ENCODE results near the gene TACC3. TPM values are rescaled to one million over a fixed set of nuclear protein-coding genes. Genes with fewer than 3 reads are reported as not detected.

Gene TACC3
- total RNA-seq, 2 donors from 2014 or later, result 20.6 to 99.7 TPM

DNA sequence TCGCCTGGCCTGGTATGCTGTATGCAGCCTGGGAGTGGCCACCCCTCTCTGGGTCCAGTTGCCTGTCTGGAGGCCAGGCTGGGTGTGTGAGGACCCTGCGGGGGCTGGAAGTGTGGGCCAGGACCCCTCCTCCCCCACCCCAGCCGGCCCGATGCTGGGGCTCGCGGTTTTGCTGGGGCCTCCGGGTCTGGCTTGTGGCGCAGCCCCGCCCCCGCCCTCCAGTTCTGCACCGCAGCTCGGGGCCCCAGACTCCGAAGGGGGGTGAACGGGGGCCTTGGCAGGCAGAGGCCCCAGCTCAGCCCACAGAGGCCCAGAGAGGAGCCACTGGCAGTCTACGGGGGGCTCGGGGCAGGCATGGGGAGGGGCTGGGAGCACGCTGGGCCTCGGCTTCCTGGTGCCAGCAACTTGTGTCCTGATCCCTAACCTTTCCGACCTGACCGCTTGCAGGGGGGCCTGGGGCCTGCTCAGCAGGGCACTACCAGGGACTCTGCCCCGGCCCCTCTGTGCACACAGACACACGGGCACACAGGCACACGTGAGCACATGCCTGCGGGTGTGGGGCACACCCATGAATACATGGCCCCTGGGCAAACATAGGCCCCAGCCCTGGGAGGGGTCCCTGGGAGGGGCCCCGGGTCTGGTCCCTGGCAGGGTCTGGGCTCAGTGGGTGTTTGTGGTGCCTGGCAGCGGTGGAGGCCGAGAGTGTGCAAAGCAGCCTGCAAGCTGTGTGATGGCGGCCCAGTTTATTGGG, 50.4 kb downstream of the TACC3 start:
- Histone ChIP-seq H3K9ac (ENCODE audit: low read depth in 2 of 2, low read length in 2 of 2) (no peak overlapping the region), H3K27ac (no peak overlapping the region), H3K36me3 (no peaks in the 10 kb centered on the region), H3K4me3 (no peak overlapping the region), H3K27me3 (peaks cover 26% of the 10 kb centered on the region), H3K9me3 (no peaks in the 10 kb centered on the region), H3K4me1 (no peaks in the 10 kb centered on the region)
- DNase-seq, result no peak
- intact Hi-C loops (cut with DNase I), result no loop called here
- no peak for TF ChIP-seq CTCF (IDR thresholded peaks at IDR 0.05)

DNA sequence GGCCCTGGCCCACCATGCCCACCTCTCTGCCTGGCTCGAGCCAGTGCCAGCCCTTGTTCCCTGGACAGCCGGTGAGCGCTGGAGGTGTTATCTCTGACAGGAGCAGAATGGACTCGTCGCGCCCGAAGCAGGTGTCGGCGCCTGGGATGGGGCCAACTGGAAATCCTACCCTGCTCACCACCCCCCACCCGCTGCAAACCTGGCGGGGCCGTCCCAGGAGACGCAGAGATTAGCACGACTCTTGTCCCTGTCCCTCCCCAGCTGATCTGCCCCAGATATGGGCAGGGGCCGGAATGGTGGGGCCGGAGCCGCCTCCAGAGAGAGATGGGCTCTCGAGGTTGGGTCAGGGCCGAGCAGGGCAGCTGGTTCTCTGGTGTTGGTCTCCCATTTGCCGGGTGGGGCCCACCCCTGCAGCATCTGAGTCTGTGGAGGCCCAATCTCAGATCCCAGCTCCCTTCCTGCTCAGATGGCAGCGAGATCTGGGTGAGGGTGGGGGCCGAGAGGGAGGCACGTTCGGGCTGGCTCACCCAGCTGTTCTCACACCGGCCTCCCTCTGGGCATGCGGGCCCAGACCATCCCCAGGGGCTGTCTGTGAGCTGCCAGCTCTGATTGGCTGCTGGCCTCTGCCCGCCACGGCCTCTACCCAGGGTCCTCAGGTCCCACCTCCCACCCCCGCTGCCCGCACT, 51.7 kb downstream of the TACC3 start:
- no peak for DNase-seq
- H3K4me1 ChIP-seq, result no peaks in the 10 kb centered on the region
- H3K27ac ChIP-seq, result no peak overlapping the region
- H3K27me3 ChIP-seq, result peaks cover 20% of the 10 kb centered on the region
- no peak overlapping the region for H3K4me3 ChIP-seq
- no peak overlapping the region for H3K9ac ChIP-seq (ENCODE audit: low read depth in 2 of 2, low read length in 2 of 2)
- H3K36me3 ChIP-seq, result no peaks in the 10 kb centered on the region
- intact Hi-C loops (cut with DNase I), result no loop called here
- no peaks in the 10 kb centered on the region for H3K9me3 ChIP-seq
- no peak for TF ChIP-seq CTCF (IDR thresholded peaks at IDR 0.05)

DNA sequence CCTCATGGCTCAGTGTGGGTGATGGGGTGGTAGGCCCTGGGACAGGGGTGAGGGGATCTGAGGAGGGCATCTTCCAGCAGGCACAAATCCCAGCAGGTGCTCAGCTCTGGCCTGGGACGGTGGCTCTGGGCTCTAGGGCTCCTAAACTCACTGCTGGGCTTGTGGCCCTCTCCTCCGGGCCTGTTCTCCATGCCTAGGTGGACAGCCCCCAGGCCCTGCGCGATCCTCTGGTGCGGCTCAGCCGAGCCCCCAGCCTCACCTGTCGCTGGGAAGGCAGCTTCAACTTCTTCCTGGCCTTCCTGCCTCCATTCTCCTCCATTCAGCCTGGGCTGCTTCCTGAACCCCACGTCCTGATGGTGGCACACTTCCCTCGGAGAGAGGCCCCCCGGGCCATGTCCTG, 52.4 kb downstream of the TACC3 start:
- no peaks in the 10 kb centered on the region for H3K4me1 ChIP-seq
- H3K9ac ChIP-seq (ENCODE audit: low read depth in 2 of 2, low read length in 2 of 2), result no peak overlapping the region
- peaks cover 13% of the 10 kb centered on the region for H3K27me3 ChIP-seq
- no peak for TF ChIP-seq CTCF (IDR thresholded peaks at IDR 0.05)
- H3K27ac ChIP-seq, result no peak overlapping the region
- intact Hi-C loops (cut with DNase I), result no loop called here
- no peaks in the 10 kb centered on the region for H3K9me3 ChIP-seq
- DNase-seq, result no peak
- no peaks in the 10 kb centered on the region for H3K36me3 ChIP-seq
- H3K4me3 ChIP-seq, result no peak overlapping the region

GRCh38 chr4:1775731-1776500, 54.6 kb downstream of the TACC3 start:
- no peaks in the 10 kb centered on the region for H3K36me3 ChIP-seq
- no peak overlapping the region for H3K27ac ChIP-seq
- intact Hi-C loops (cut with DNase I), result no loop called here
- no peak overlapping the region for H3K4me3 ChIP-seq
- H3K4me1 ChIP-seq, result no peaks in the 10 kb centered on the region
- no peaks in the 10 kb centered on the region for H3K27me3 ChIP-seq
- no peaks in the 10 kb centered on the region for H3K9me3 ChIP-seq
- no peak overlapping the region for H3K9ac ChIP-seq (ENCODE audit: low read depth in 2 of 2, low read length in 2 of 2)
- no peak for DNase-seq
- TF ChIP-seq CTCF (IDR thresholded peaks at IDR 0.05), result no peak

DNA sequence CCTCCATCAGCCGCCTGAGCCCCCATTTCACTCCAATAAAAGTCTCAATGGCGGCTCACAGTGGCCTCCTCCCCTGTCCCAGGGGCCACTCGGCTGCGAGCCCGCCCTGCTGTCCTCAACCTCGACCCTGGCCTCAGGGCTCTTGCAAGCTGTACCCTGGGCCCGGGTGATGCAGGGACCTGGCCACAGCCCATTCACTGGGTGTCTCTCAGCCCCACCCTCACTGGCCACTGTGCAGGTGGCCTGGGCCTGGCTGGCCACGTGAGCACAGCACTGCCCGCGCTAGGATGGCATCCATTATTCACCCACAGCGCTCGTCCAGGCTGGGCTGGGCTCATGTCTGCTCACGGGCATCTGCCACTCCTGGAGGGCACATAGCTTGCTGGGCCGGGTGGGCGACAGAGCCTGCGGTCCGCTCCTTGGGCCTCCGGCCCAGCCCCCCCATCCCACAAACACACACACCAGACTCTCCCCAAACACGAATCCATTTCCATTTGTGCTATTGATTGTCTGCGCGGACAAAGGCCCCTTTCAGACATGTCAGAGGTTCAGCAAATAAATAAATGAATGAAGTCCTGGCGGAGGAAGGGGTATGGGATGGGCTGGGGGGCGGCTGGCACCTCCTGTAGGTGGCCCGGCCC, 55.3 kb downstream of the TACC3 start:
- TF ChIP-seq CTCF (IDR thresholded peaks at IDR 0.05), result no peak

More for the DNA sequence above, 55.3 kb downstream of the TACC3 start:
- Histone ChIP-seq H3K4me1 (no peaks in the 10 kb centered on the region), H3K4me3 (no peak overlapping the region), H3K36me3 (no peaks in the 10 kb centered on the region), H3K9ac (ENCODE audit: low read depth in 2 of 2, low read length in 2 of 2) (no peak overlapping the region), H3K27ac (no peak overlapping the region), H3K27me3 (no peaks in the 10 kb centered on the region), H3K9me3 (no peaks in the 10 kb centered on the region)
- intact Hi-C loops (cut with DNase I), result no loop called here
- no peak for DNase-seq
